ENCODE measurements around the gene SELENOW. TPM values are rescaled to one million over a fixed set of nuclear protein-coding genes. Genes with fewer than 3 reads are reported as not detected.

Gene SELENOW
- total and polyA plus RNA-seq, 2 of the 4 experiments (the other 2 are of a cell fraction), result 61.3 to 217 TPM

- dilution Hi-C loops (cut with HindIII; ENCODE audit: low sequenced_read_pairs, unreplicated experiment), result no loop called here
- DNase-seq, result no peak
- Histone ChIP-seq H2AK5ac (ENCODE audit: low read depth, low read length) (no peak overlapping the region), H3K9ac (ENCODE audit: low read depth, low read length) (no peak overlapping the region), H4K91ac (ENCODE audit: insufficient read depth, low read depth, low read length) (no peak overlapping the region), H2BK15ac (ENCODE audit: low read depth, low read length) (no peak overlapping the region), H3K9me3 (ENCODE audit: control insufficient read depth, insufficient read depth, low read length) (no peaks in the 10 kb centered on the region), H3K23ac (ENCODE audit: low read depth, low read length) (no peak overlapping the region), H3K56ac (ENCODE audit: extremely low read depth, insufficient read depth, low read length) (no peak overlapping the region), H4K5ac (ENCODE audit: low read depth, low read length) (no peak overlapping the region), H2BK20ac (ENCODE audit: low read depth, low read length) (no peak overlapping the region), H3K36me3 (ENCODE audit: control insufficient read depth, insufficient read depth, low read length) (peaks cover 64% of the 10 kb centered on the region), H3K27me3 (ENCODE audit: control insufficient read depth, insufficient read depth, low read length) (no peaks in the 10 kb centered on the region), H3K27ac (ENCODE audit: insufficient read depth, low read length) (no peak overlapping the region), H4K8ac (ENCODE audit: low read depth in 2 of 2, low read length in 2 of 2) (no peak overlapping the region), H3K18ac (ENCODE audit: low read depth, low read length) (no peak overlapping the region), H3K9me1 (ENCODE audit: insufficient read depth, low read length) (no peaks in the 10 kb centered on the region), H3K4me3 (ENCODE audit: insufficient read depth, low read depth, low read length) (no peak overlapping the region), H3K14ac (replicated peaks; ENCODE audit: low read depth, low read length) (no peak overlapping the region), H3K4ac (ENCODE audit: low read depth, low read length) (no peak overlapping the region), H3K4me1 (ENCODE audit: control insufficient read depth, insufficient read depth, low read length) (no peaks in the 10 kb centered on the region), H3K79me1 (ENCODE audit: low read depth in 1 of 2, low read length in 2 of 2) (peaks cover 32 to 42% of the 10 kb centered on the region in 2 experiments), H2AK9ac (replicated peaks; ENCODE audit: low read depth, low read length, poor library complexity) (no peak overlapping the region), H2AFZ (replicated peaks; ENCODE audit: low read length, poor library complexity) (no peak overlapping the region), H2BK5ac (ENCODE audit: low read depth, low read length, poor library complexity, severe bottlenecking) (no peak overlapping the region), H4K20me1 (ENCODE audit: insufficient read depth, low read length) (peaks cover 33% of the 10 kb centered on the region), H3K4me2 (ENCODE audit: low read depth, low read length) (no peak overlapping the region), H2BK120ac (ENCODE audit: low read depth, low read length) (no peak overlapping the region)
- WGBS, 2 experiments (ENCODE audit: extremely low coverage in 2 of 2, insufficient read length in 1 of 2), result 98% methylated on average over 13 of the region's 18 CpGs; no CpG with 5 or more reads in 1 of the 2 experiments
- no TSS peak for BruUV-seq (replicated peaks)
- intact Hi-C loops (cut with micrococcal nuclease), result no loop called here
- in situ Hi-C loops (cut with MboI; ENCODE audit: low sequenced_read_pairs), result no loop called here
- ATAC-seq (ENCODE audit: low read depth), result no peak
- no peak for TF ChIP-seq FOS (IDR thresholded peaks at IDR 0.05; ENCODE audit: low read depth, low read length)
- no peak for TF ChIP-seq MAZ (IDR thresholded peaks at IDR 0.05; ENCODE audit: borderline replicate concordance, low read depth, low read length)
- no peak for TF ChIP-seq POLR2A (IDR thresholded peaks at IDR 0.05; ENCODE audit: low read depth, low read length)
- TF ChIP-seq MXI1 (IDR thresholded peaks at IDR 0.05; ENCODE audit: borderline replicate concordance, low read depth, low read length), result no peak
- no peak for TF ChIP-seq CHD1 (IDR thresholded peaks at IDR 0.05; ENCODE audit: low read depth, low read length)
- TF ChIP-seq RAD21 (IDR thresholded peaks at IDR 0.05; ENCODE audit: low read length), result no peak
- TF ChIP-seq SMC3 (IDR thresholded peaks at IDR 0.05; ENCODE audit: low read depth, low read length), result no peak
- ChIA-PET CTCF (no interaction called here), POLR2A (ENCODE audit: unreplicated experiment) (no interaction called here)
These were observed 27.8 kb upstream of the SELENOW start for GRCh38 chr19:47750752-47751151.

Measured in IMR-90 (cell line).